HCT116 (cell line): ENCODE results near the gene TAF1C. TPM values are rescaled to one million over a fixed set of nuclear protein-coding genes. Genes with fewer than 3 reads are reported as not detected.

ENCODE experiments used
- ATAC-seq: fragments of 200-7000 bp; cut with Tn5 transposase; 2 replicates; pipeline ENCODE4 v1.9.1; 2020; ENCODE audit warnings: mild to moderate bottlenecking, moderate library complexity
- BruUV-seq: library from RNA; stranded (reverse); fragments of 400-500 nt; replicated peaks from 2 replicates; lab custom pipeline; 2021; lab: Mats Ljungman, UMichigan
- CTCF ChIA-PET: fragments of 300-600 bp; sonication (Branson Sonifier 250); formaldehyde crosslinking; loops from one replicate; lab custom pipeline; 2021; ENCODE audit warnings: antibody characterized with exemption; lab: Charles Lee
- POLR2A ChIA-PET: fragments of 300-600, 350-600 bp; sonication (Branson Sonifier 250); formaldehyde crosslinking; loops from one replicate; lab custom pipeline; 2021; ENCODE audit warnings: antibody characterized with exemption; lab: Charles Lee
- RAD21 ChIA-PET, 2 experiments: fragments of 300-600 bp; sonication (Branson Sonifier 250); formaldehyde crosslinking; loops; one replicate each; lab custom pipeline; 2023; ENCODE audit warnings: low total read pairs in 2 of 2; ENCODE audit not compliant: uncharacterized antibody in 2 of 2, unreplicated experiment in 2 of 2, low non-redundant PET in 1 of 2; lab: Charles Lee
- DNase-seq: peaks from one replicate; pipeline ENCODE4 v3.0.0-alpha.2; 2010; ENCODE audit warnings: low read depth, low spot score
- H2AFZ ChIP-seq: fragments of 200-600 bp; shearing (Covaris generic), sonication (generic); 2 replicates; pipeline ENCODE4 v1.6.1; 2017; ENCODE audit warnings: low read depth, mixed run types, mixed read lengths, antibody characterized with exemption, low read length; ENCODE audit not compliant: poor library complexity, severe bottlenecking
- H3K27ac ChIP-seq: 2 replicates; pipeline ENCODE4 v1.5.1; 2012; ENCODE audit warnings: low read depth, low read length
- H3K27me3 ChIP-seq: fragments of 200-600 bp; sonication (generic); 2 replicates; pipeline ENCODE4 v1.6.1; 2016; ENCODE audit warnings: mixed run types, low read length, mixed read lengths; ENCODE audit not compliant: insufficient read depth
- H3K36me3 ChIP-seq, 2 experiments: fragments of 200-500 bp in 1 of 2; fragments of 200-600 bp in 1 of 2; sonication (Bioruptor generic) in 1 of 2; sonication (generic) in 1 of 2; 2 replicates each; pipeline versions ENCODE4 v1.5.1 to v1.6.1; 2014 to 2016; ENCODE audit warnings: low read length in 2 of 2, inconsistent platforms in 1 of 2, mixed read lengths in 1 of 2, mixed run types in 1 of 2; ENCODE audit not compliant: insufficient read depth in 2 of 2, control insufficient read depth in 1 of 2
- H3K4me1 ChIP-seq, 2 experiments: fragments of 200-600 bp in 1 of 2; sonication (generic) in 1 of 2; 2 replicates each; pipeline versions ENCODE4 v1.5.1 to v1.6.1; 2012 to 2017; ENCODE audit warnings: low read length in 2 of 2, inconsistent platforms in 1 of 2, mild to moderate bottlenecking in 1 of 2, mixed read lengths in 1 of 2, mixed run types in 1 of 2, moderate library complexity in 1 of 2; ENCODE audit not compliant: insufficient read depth in 2 of 2, control insufficient read depth in 1 of 2
- H3K4me2 ChIP-seq: fragments of 200-600 bp; sonication (generic); 2 replicates; pipeline ENCODE4 v1.6.1; 2017; ENCODE audit warnings: mixed run types, low read length, mixed read lengths
- H3K4me3 ChIP-seq, 2 experiments: fragments of 200-600 bp in 1 of 2; sonication (generic) in 1 of 2; replicated peaks in 1 of 2; 2 replicates each; pipeline ENCODE4 v1.5.1; 2011 to 2016; ENCODE audit warnings: low read length in 2 of 2, control low read depth in 1 of 2, low read depth in 1 of 2, mild to moderate bottlenecking in 1 of 2, mixed read lengths in 1 of 2, mixed run types in 1 of 2
- H3K79me2 ChIP-seq: fragments of 200-600 bp; sonication (generic); 2 replicates; pipeline ENCODE4 v1.6.1; 2017; ENCODE audit warnings: mild to moderate bottlenecking, mixed run types, low read length, moderate library complexity, mixed read lengths; ENCODE audit not compliant: insufficient read depth
- H3K9ac ChIP-seq: fragments of 200-600 bp; sonication (generic); 2 replicates; pipeline ENCODE4 v1.6.1; 2016; ENCODE audit warnings: low read length, mixed read lengths
- H3K9me2 ChIP-seq: fragments of 200-600 bp; sonication (generic), shearing (Covaris generic); 2 replicates; pipeline ENCODE4 v1.6.1; 2017; ENCODE audit warnings: mixed run types, mild to moderate bottlenecking, moderate library complexity; ENCODE audit not compliant: insufficient read depth
- H3K9me3 ChIP-seq, 2 experiments: fragments of 200-500 bp in 1 of 2; fragments of 200-600 bp in 1 of 2; sonication (Bioruptor generic) in 1 of 2; sonication (generic) in 1 of 2; 2 replicates each; pipeline ENCODE4 v1.6.1; 2014 to 2017; ENCODE audit warnings: low read length in 2 of 2, mixed read lengths in 2 of 2, inconsistent platforms in 1 of 2, low read depth in 1 of 2, mild to moderate bottlenecking in 1 of 2, mixed run types in 1 of 2, moderate library complexity in 1 of 2; ENCODE audit not compliant: control insufficient read depth in 1 of 2, insufficient read depth in 1 of 2
- H4K20me1 ChIP-seq: fragments of 200-600 bp; sonication (generic), shearing (Covaris generic); 2 replicates; pipeline ENCODE4 v1.6.1; 2017; ENCODE audit warnings: mixed run types, mild to moderate bottlenecking, moderate library complexity; ENCODE audit not compliant: insufficient read depth
- CEBPB ChIP-seq: IDR thresholded peaks from 2 replicates; pipeline ENCODE4 v1.6.1; 2012; ENCODE audit warnings: low read depth
- ELF1 ChIP-seq: IDR thresholded peaks from 2 replicates; pipeline ENCODE4 v1.6.1; 2012; ENCODE audit warnings: low read depth, borderline replicate concordance
- JUND ChIP-seq: IDR thresholded peaks from 2 replicates; pipeline ENCODE4 v1.6.1; 2012
- POLR2A ChIP-seq: IDR thresholded peaks from 2 replicates; pipeline ENCODE4 v1.7.0; 2011; ENCODE audit warnings: borderline replicate concordance; ENCODE audit not compliant: insufficient read depth, insufficient read length; ENCODE audit errors: extremely low read depth
- POLR2AphosphoS5 ChIP-seq: IDR thresholded peaks from 2 replicates; pipeline ENCODE4 v1.6.1; 2011; ENCODE audit warnings: mild to moderate bottlenecking, low read depth, low read length, moderate library complexity
- RAD21 ChIP-seq: IDR thresholded peaks from 2 replicates; pipeline ENCODE4 v1.6.1; 2012; ENCODE audit warnings: low read depth, mild to moderate bottlenecking
- SP1 ChIP-seq: IDR thresholded peaks from 2 replicates; pipeline ENCODE4 v1.6.1; 2012; ENCODE audit warnings: low read depth
- YY1 ChIP-seq: IDR thresholded peaks from 2 replicates; pipeline ENCODE4 v1.6.1; 2011; ENCODE audit warnings: low read length, low read depth, moderate library complexity, mild to moderate bottlenecking; ENCODE audit not compliant: insufficient replicate concordance; ENCODE audit errors: extremely low read depth
- ZFX ChIP-seq: fragments of 450-650 bp; IDR thresholded peaks from 2 replicates; pipeline ENCODE4 v1.6.1; 2017
- intact Hi-C: fragments of 100-400 bp; cut with micrococcal nuclease; formaldehyde crosslinking; loops from 2 replicates; pipeline ENCODE4 v1.10.0; 2022
- total RNA-seq: library from RNA; stranded (reverse); gene quantifications from one replicate; pipeline ENCODE4 v1.2.1, GENCODE V29; 2021; ENCODE audit not compliant: unreplicated experiment
- TF ChIP-seq, protein P1 (sequence below): IDR thresholded peaks from 2 replicates; pipeline ENCODE4 v1.6.1; 2012
- TF ChIP-seq, protein P2 (sequence below): IDR thresholded peaks from 2 replicates; pipeline ENCODE4 v1.6.1; 2012; ENCODE audit warnings: low read depth
- TF ChIP-seq, protein P3 (sequence below): IDR thresholded peaks from 2 replicates; pipeline ENCODE4 v1.6.1; 2012

TAF1C gene
- total RNA-seq, 1 experiment from 2014 or later = 76.3 TPM

DNA sequence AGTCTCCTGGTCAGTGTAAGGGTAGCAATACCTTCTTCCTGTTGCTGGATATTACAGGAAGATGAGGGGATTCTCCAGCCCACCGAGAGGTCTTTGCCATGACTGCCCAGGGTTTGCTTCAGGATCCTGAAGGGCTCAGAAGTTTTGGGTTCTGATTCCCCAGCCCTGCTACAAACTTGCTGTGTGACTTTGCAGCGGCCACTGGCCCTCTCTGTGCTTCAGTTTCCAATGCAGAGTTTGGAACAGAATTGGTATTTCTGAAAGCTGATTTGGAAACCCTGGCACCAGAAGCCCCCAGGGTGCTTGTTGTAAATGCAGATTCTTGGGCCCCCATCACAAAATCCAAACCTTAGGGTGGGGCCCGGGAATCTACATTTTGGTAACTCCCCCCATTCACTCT, 38.3 kb upstream of the TAF1C start:
- POLR2A ChIA-PET = no interaction called here
- no peak for DNase-seq
- H3K36me3 ChIP-seq = no peaks in the 10 kb centered on the region
- no peaks in the 10 kb centered on the region for H3K27me3 ChIP-seq
- no peak overlapping the region for H3K27ac ChIP-seq
- no peaks in the 10 kb centered on the region for H4K20me1 ChIP-seq
- no peak for TF ChIP-seq YY1
- TF ChIP-seq, protein P1, sequence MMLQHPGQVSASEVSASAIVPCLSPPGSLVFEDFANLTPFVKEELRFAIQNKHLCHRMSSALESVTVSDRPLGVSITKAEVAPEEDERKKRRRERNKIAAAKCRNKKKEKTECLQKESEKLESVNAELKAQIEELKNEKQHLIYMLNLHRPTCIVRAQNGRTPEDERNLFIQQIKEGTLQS = no peak
- no peak for TF ChIP-seq CEBPB
- TF ChIP-seq, protein P2, sequence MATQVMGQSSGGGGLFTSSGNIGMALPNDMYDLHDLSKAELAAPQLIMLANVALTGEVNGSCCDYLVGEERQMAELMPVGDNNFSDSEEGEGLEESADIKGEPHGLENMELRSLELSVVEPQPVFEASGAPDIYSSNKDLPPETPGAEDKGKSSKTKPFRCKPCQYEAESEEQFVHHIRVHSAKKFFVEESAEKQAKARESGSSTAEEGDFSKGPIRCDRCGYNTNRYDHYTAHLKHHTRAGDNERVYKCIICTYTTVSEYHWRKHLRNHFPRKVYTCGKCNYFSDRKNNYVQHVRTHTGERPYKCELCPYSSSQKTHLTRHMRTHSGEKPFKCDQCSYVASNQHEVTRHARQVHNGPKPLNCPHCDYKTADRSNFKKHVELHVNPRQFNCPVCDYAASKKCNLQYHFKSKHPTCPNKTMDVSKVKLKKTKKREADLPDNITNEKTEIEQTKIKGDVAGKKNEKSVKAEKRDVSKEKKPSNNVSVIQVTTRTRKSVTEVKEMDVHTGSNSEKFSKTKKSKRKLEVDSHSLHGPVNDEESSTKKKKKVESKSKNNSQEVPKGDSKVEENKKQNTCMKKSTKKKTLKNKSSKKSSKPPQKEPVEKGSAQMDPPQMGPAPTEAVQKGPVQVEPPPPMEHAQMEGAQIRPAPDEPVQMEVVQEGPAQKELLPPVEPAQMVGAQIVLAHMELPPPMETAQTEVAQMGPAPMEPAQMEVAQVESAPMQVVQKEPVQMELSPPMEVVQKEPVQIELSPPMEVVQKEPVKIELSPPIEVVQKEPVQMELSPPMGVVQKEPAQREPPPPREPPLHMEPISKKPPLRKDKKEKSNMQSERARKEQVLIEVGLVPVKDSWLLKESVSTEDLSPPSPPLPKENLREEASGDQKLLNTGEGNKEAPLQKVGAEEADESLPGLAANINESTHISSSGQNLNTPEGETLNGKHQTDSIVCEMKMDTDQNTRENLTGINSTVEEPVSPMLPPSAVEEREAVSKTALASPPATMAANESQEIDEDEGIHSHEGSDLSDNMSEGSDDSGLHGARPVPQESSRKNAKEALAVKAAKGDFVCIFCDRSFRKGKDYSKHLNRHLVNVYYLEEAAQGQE = no peak
- no peak for TF ChIP-seq JUND
- H3K9me3 ChIP-seq = no peaks in the 10 kb centered on the region
- no peak overlapping the region for H3K4me2 ChIP-seq
- CTCF ChIA-PET = no interaction called here
- no peaks in the 10 kb centered on the region for H3K9me2 ChIP-seq
- H3K9ac ChIP-seq = no peak overlapping the region
- intact Hi-C loops = no loop called here
- H3K4me1 ChIP-seq = peaks cover 24 to 55% of the 10 kb centered on the region in 2 experiments
- RAD21 ChIA-PET = no interaction called here
- H2AFZ ChIP-seq = no peak overlapping the region
- no peaks in the 10 kb centered on the region for H3K79me2 ChIP-seq
- no TSS peak for BruUV-seq
- no peak overlapping the region for H3K4me3 ChIP-seq
- ATAC-seq = no peak

DNA sequence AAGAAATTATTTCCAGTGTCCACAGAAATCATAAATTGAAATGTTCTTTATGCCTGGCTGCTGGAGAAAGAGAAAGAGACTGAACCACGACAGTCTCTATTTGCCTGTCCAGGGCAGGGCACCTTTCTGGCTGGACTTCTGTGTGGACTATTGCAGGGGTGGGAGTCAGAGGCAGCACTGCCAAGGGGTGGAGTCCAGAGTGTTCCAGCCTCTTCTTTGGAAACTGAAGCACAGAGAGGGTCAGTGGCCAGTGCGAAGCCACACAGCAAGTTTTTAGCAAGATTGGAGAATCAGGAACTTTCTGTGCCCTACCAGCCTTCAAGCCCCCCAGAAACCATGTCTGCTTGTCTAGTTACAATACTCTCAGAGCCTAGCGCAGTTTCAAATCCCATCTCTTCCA, 37.7 kb upstream of the TAF1C start:
- Histone ChIP-seq H3K27ac (no peak overlapping the region), H4K20me1 (no peaks in the 10 kb centered on the region), H3K9me3 (no peaks in the 10 kb centered on the region), H3K36me3 (no peaks in the 10 kb centered on the region), H3K4me3 (no peak overlapping the region), H3K4me2 (peak overlapping the region; percentile 48; the same call in 1 of the 2 replicates), H3K79me2 (no peaks in the 10 kb centered on the region), H2AFZ (no peak overlapping the region), H3K9ac (no peak overlapping the region), H3K4me1 (peaks cover 23 to 51% of the 10 kb centered on the region in 2 experiments), H3K9me2 (no peaks in the 10 kb centered on the region), H3K27me3 (no peaks in the 10 kb centered on the region)
- no peak for ATAC-seq
- TF ChIP-seq POLR2A = no peak
- TF ChIP-seq POLR2AphosphoS5 = no peak
- TF ChIP-seq YY1 = no peak
- no peak for TF ChIP-seq SP1
- TF ChIP-seq RAD21 = no peak
- no peak for TF ChIP-seq ELF1
- no peak for TF ChIP-seq ZFX
- TF ChIP-seq, protein P3, sequence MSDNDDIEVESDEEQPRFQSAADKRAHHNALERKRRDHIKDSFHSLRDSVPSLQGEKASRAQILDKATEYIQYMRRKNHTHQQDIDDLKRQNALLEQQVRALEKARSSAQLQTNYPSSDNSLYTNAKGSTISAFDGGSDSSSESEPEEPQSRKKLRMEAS = no peak
- ChIA-PET RAD21 (no interaction called here), CTCF (interaction anchor here (1.4 kb wide), 1 partner anchor 38 kb away, joined by 6 read pairs; the partner anchor contains the start of gene TAF1C), POLR2A (no interaction called here)
- no peak for DNase-seq
- intact Hi-C loops = no loop called here
- BruUV-seq = no TSS peak
